Epidermal melanocyte (primary cell): ENCODE results near the gene ANXA3.

Source experiments
- DNase-seq: peaks from one replicate; pipeline ENCODE4 v3.0.0; 2011; ENCODE audit warnings: low spot score; ENCODE audit not compliant: insufficient read length

ANXA3 gene

GRCh38 chr4:78644063-78644691 lies 92.6 kb downstream of the ANXA3 start:
- no peak for DNase-seq

GRCh38 chr4:78644744-78645330 lies 93.3 kb downstream of the ANXA3 start:
- DNase-seq: peak; percentile 68

- DNase-seq: peak; percentile 45
Measured at GRCh38 chr4:78645853-78646757, 94.5 kb downstream of the ANXA3 start.

GRCh38 chr4:78647272-78647671 lies 95.7 kb downstream of the ANXA3 start:
- no peak for DNase-seq

- DNase-seq: no peak
Measured at GRCh38 chr4:78648640-78649363, 97.2 kb downstream of the ANXA3 start.

GRCh38 chr4:78650106-78651024 lies 98.8 kb downstream of the ANXA3 start:
- DNase-seq: peak; percentile 28

GRCh38 chr4:78651250-78651860 lies 99.8 kb downstream of the ANXA3 start:
- no peak for DNase-seq

GRCh38 chr4:78652282-78652876 lies 100.8 kb downstream of the ANXA3 start:
- no peak for DNase-seq

- no peak for DNase-seq
Measured at GRCh38 chr4:78653655-78654054, 102.1 kb downstream of the ANXA3 start.

GRCh38 chr4:78654807-78655206 lies 103.2 kb downstream of the ANXA3 start:
- DNase-seq: no peak

GRCh38 chr4:78656968-78657445 lies 105.4 kb downstream of the ANXA3 start:
- DNase-seq: no peak

GRCh38 chr4:78659264-78659663 lies 107.7 kb downstream of the ANXA3 start:
- DNase-seq: no peak

- no peak for DNase-seq
Measured at GRCh38 chr4:78659665-78660064, 108.1 kb downstream of the ANXA3 start.
